SK-N-SH (cell line): ENCODE data around the gene PRICKLE2.

Experiments
- FOXM1 ChIP-seq: IDR thresholded peaks from 2 replicates; pipeline ENCODE4 v1.4.0; 2012; ENCODE audit warnings: low read depth, mild to moderate bottlenecking
- GABPA ChIP-seq: IDR thresholded peaks from 2 replicates; pipeline ENCODE4 v1.4.0; 2012; ENCODE audit warnings: low read depth, mild to moderate bottlenecking
- GATA2 ChIP-seq: sonication (generic); formaldehyde crosslinking; IDR thresholded peaks from 2 replicates; pipeline ENCODE4 v1.5.0; 2020; ENCODE audit warnings: mild to moderate bottlenecking, missing genetic modification reagents
- POLR2AphosphoS5 ChIP-seq: IDR thresholded peaks from 2 replicates; pipeline ENCODE4 v1.6.1; 2012; ENCODE audit warnings: low read depth, low read length
- TAF1 ChIP-seq: IDR thresholded peaks from 2 replicates; pipeline ENCODE4 v1.6.1; 2012; ENCODE audit warnings: low read depth, mild to moderate bottlenecking, low read length, moderate library complexity, borderline replicate concordance
- TEAD4 ChIP-seq: IDR thresholded peaks from 2 replicates; pipeline ENCODE4 v1.4.0; 2012; ENCODE audit warnings: mild to moderate bottlenecking, borderline replicate concordance; ENCODE audit not compliant: insufficient read depth
- TF ChIP-seq, protein P1 (sequence below): IDR thresholded peaks from 2 replicates; pipeline ENCODE4 v1.6.1; 2012; ENCODE audit warnings: mild to moderate bottlenecking, low read depth, low read length, moderate library complexity
- TF ChIP-seq, protein P2 (sequence below): fragments of 200-600 bp; sonication (generic); IDR thresholded peaks from 2 replicates; pipeline ENCODE4 v1.6.1; 2017; ENCODE audit warnings: antibody characterized with exemption, mild to moderate bottlenecking, moderate library complexity
- TF ChIP-seq, protein P3 (sequence below): IDR thresholded peaks from 2 replicates; pipeline ENCODE4 v1.4.0; 2012; ENCODE audit warnings: low read depth
- TF ChIP-seq, protein P4 (sequence below): fragments of 150-350 bp; IDR thresholded peaks from 2 replicates; pipeline ENCODE4 v1.6.1; 2017; ENCODE audit warnings: antibody characterized with exemption, low read length, low read depth, borderline replicate concordance

DNA sequence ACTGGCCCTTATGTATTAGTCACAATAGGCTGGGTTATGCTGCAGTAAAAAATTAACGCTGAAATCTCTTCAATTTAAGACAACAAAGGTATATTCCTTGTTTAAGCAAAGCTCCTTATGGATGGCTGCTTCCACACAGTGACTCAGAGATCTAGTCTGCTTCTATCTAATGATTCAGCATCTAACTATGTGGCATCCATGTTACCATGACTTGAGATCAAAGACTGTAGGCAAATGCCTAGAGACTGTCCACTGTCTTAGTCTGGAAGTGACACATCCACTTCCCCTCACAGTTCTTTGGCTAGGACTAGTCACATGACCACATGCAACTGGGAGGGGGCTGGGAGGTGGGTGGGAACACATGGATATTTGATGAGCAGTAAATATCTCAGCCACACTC is 140.6 kb downstream of the PRICKLE2 start:
- TF ChIP-seq TEAD4 (no peak), FOXM1 (no peak), GABPA (no peak), TAF1 (no peak), GATA2 (CRISPR knock-in tag) (no peak), POLR2AphosphoS5 (no peak)
- TF ChIP-seq, protein P1, sequence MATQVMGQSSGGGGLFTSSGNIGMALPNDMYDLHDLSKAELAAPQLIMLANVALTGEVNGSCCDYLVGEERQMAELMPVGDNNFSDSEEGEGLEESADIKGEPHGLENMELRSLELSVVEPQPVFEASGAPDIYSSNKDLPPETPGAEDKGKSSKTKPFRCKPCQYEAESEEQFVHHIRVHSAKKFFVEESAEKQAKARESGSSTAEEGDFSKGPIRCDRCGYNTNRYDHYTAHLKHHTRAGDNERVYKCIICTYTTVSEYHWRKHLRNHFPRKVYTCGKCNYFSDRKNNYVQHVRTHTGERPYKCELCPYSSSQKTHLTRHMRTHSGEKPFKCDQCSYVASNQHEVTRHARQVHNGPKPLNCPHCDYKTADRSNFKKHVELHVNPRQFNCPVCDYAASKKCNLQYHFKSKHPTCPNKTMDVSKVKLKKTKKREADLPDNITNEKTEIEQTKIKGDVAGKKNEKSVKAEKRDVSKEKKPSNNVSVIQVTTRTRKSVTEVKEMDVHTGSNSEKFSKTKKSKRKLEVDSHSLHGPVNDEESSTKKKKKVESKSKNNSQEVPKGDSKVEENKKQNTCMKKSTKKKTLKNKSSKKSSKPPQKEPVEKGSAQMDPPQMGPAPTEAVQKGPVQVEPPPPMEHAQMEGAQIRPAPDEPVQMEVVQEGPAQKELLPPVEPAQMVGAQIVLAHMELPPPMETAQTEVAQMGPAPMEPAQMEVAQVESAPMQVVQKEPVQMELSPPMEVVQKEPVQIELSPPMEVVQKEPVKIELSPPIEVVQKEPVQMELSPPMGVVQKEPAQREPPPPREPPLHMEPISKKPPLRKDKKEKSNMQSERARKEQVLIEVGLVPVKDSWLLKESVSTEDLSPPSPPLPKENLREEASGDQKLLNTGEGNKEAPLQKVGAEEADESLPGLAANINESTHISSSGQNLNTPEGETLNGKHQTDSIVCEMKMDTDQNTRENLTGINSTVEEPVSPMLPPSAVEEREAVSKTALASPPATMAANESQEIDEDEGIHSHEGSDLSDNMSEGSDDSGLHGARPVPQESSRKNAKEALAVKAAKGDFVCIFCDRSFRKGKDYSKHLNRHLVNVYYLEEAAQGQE: no peak
- TF ChIP-seq, protein P2, sequence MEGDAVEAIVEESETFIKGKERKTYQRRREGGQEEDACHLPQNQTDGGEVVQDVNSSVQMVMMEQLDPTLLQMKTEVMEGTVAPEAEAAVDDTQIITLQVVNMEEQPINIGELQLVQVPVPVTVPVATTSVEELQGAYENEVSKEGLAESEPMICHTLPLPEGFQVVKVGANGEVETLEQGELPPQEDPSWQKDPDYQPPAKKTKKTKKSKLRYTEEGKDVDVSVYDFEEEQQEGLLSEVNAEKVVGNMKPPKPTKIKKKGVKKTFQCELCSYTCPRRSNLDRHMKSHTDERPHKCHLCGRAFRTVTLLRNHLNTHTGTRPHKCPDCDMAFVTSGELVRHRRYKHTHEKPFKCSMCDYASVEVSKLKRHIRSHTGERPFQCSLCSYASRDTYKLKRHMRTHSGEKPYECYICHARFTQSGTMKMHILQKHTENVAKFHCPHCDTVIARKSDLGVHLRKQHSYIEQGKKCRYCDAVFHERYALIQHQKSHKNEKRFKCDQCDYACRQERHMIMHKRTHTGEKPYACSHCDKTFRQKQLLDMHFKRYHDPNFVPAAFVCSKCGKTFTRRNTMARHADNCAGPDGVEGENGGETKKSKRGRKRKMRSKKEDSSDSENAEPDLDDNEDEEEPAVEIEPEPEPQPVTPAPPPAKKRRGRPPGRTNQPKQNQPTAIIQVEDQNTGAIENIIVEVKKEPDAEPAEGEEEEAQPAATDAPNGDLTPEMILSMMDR: no peak
- TF ChIP-seq, protein P3, sequence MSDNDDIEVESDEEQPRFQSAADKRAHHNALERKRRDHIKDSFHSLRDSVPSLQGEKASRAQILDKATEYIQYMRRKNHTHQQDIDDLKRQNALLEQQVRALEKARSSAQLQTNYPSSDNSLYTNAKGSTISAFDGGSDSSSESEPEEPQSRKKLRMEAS: no peak
- TF ChIP-seq, protein P4, sequence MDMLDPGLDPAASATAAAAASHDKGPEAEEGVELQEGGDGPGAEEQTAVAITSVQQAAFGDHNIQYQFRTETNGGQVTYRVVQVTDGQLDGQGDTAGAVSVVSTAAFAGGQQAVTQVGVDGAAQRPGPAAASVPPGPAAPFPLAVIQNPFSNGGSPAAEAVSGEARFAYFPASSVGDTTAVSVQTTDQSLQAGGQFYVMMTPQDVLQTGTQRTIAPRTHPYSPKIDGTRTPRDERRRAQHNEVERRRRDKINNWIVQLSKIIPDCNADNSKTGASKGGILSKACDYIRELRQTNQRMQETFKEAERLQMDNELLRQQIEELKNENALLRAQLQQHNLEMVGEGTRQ: no peak
